ENCODE measurements around the gene UBE2E2. TPM values are rescaled to one million over a fixed set of nuclear protein-coding genes. Genes with fewer than 3 reads are reported as not detected.

UBE2E2 gene
- total RNA-seq, 4 donors from 2014 or later = 26.5 to 44.0 (median 37.0) TPM

- Histone ChIP-seq H3K4me1 (no peaks in the 10 kb centered on the region), H3K9me3 (no peaks in the 10 kb centered on the region), H3K27ac (no peak overlapping the region), H3K27me3 (no peaks in the 10 kb centered on the region), H3K4me3 (no peak overlapping the region), H3K36me3 (no peaks in the 10 kb centered on the region)
- WGBS, 2 donors = 94 to 96% methylated on average over 3 of the region's 3 CpGs
- TF ChIP-seq POLR2A (IDR thresholded peaks at IDR 0.05) (no peak), CTCF (IDR thresholded peaks at IDR 0.05) (no peak)
- intact Hi-C loops (cut with DNase I) = no loop called here
- no peak for DNase-seq
These were observed 153.8 kb downstream of the UBE2E2 start for GRCh38 chr3:23356923-23357322.

GRCh38 chr3:23359116-23359515, 156.0 kb downstream of the UBE2E2 start:
- Histone ChIP-seq H3K36me3 (no peaks in the 10 kb centered on the region), H3K27me3 (no peaks in the 10 kb centered on the region), H3K27ac (no peak overlapping the region), H3K9me3 (no peaks in the 10 kb centered on the region), H3K4me1 (no peaks in the 10 kb centered on the region), H3K4me3 (no peak overlapping the region)
- TF ChIP-seq CTCF (IDR thresholded peaks at IDR 0.05) (no peak), POLR2A (IDR thresholded peaks at IDR 0.05) (no peak)
- no peak for DNase-seq
- intact Hi-C loops (cut with DNase I) = no loop called here

GRCh38 chr3:23365066-23365465, 161.9 kb downstream of the UBE2E2 start:
- no peaks in the 10 kb centered on the region for H3K36me3 ChIP-seq
- WGBS, 2 donors = 68 to 70% methylated on average over 2 of the region's 2 CpGs
- intact Hi-C loops (cut with DNase I) = no loop called here
- H3K27ac ChIP-seq = no peak overlapping the region
- no peaks in the 10 kb centered on the region for H3K4me1 ChIP-seq
- no peak for TF ChIP-seq CTCF (IDR thresholded peaks at IDR 0.05)
- TF ChIP-seq POLR2A (IDR thresholded peaks at IDR 0.05) = no peak
- H3K27me3 ChIP-seq = no peaks in the 10 kb centered on the region
- H3K4me3 ChIP-seq = no peak overlapping the region
- DNase-seq = no peak
- no peaks in the 10 kb centered on the region for H3K9me3 ChIP-seq

GRCh38 chr3:23368731-23369130, 165.6 kb downstream of the UBE2E2 start:
- TF ChIP-seq POLR2A (IDR thresholded peaks at IDR 0.05) (no peak), CTCF (IDR thresholded peaks at IDR 0.05) (no peak)
- no peaks in the 10 kb centered on the region for H3K9me3 ChIP-seq
- 75 to 85% methylated on average over 1 of the region's 1 CpG for WGBS, 2 donors
- intact Hi-C loops (cut with DNase I) = no loop called here
- no peak overlapping the region for H3K4me3 ChIP-seq
- no peak overlapping the region for H3K27ac ChIP-seq
- H3K4me1 ChIP-seq = peaks cover 0 to 2% (median 0%) of the 10 kb centered on the region in 3 donors
- DNase-seq = no peak
- no peaks in the 10 kb centered on the region for H3K27me3 ChIP-seq
- no peaks in the 10 kb centered on the region for H3K36me3 ChIP-seq

GRCh38 chr3:23372285-23372684, 169.2 kb downstream of the UBE2E2 start:
- no peak for DNase-seq
- intact Hi-C loops (cut with DNase I) = no loop called here
- WGBS, 2 donors = 56 to 67% methylated on average over 1 of the region's 1 CpG

More at GRCh38 chr3:23372285-23372684, 169.2 kb downstream of the UBE2E2 start:
- TF ChIP-seq CTCF (IDR thresholded peaks at IDR 0.05) (no peak), POLR2A (IDR thresholded peaks at IDR 0.05) (no peak)
- no peak overlapping the region for H3K4me3 ChIP-seq
- no peaks in the 10 kb centered on the region for H3K27me3 ChIP-seq
- H3K9me3 ChIP-seq = no peaks in the 10 kb centered on the region
- H3K27ac ChIP-seq = no peak overlapping the region
- no peaks in the 10 kb centered on the region for H3K36me3 ChIP-seq
- peaks cover 0 to 2% (median 0%) of the 10 kb centered on the region in 3 donors for H3K4me1 ChIP-seq

All from esophagus squamous epithelium (tissue), 5 donors.